Activated CD8-positive, alpha-beta memory T cell treated with anti-CD3 and anti-CD28 coated beads for 1 hour (primary cell): Measurements from ENCODE around the gene ST14.

Experiments
- DNase-seq, 2 donors: peaks; one replicate each; pipeline ENCODE4 v3.0.0-alpha.2; 2020; ENCODE audit warnings: low read depth in 1 of 2; ENCODE audit errors: extremely low read depth in 1 of 2

ST14 gene

DNA sequence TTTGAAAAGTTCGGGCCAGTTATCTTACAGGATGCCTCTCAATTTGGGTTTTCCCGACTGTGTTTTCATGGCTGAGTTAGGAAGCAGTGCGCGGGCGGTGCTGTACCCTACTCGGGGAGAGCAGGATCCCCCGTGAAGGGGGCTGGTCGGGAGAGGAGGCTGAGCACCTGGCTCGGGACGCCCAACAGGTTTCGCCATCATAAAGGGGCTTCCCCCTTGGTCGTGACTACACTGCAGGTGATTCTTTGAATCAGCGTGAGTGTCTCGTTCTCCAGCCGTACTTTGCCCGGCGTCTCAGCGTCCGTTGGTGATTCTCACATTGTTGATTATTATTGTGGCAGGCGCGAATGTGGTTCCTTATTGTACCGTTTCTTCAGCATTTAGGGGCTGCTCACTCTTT, 46.6 kb downstream of the ST14 start:
- no peak for DNase-seq

DNA sequence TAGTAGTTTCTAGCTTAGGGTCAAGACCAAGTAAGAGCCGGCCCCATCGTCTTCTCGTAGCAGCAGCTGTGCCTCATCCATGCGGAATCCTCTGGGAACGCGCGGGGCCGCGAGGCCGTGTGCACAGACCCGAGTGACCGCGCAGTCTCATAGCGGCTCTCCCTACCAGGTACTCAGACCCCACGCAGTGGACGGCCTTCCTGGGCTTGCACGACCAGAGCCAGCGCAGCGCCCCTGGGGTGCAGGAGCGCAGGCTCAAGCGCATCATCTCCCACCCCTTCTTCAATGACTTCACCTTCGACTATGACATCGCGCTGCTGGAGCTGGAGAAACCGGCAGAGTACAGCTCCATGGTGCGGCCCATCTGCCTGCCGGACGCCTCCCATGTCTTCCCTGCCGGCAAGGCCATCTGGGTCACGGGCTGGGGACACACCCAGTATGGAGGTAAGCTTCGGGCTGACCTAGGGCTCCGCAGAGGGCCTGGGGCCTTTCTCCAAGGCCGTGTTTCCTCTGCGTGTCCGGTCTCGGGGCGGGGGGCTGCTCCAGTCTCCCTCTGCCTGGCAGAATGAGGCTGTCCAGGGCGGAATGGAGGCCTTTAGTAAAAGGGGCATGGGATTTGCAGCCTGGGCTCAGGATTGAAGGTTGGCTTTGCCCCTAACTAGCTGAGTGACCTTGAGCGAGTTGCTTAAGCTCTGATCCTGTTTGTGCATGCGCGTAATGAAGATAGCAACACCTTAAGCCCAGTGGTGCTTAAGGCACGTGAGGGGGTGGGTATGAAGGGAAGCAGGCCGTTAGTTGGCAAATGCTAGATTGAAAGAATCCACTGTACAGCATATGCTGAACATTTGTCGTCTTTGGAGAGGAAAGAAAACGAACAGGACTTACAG, 48.9 kb downstream of the ST14 start:
- DNase-seq, result no peak

DNA sequence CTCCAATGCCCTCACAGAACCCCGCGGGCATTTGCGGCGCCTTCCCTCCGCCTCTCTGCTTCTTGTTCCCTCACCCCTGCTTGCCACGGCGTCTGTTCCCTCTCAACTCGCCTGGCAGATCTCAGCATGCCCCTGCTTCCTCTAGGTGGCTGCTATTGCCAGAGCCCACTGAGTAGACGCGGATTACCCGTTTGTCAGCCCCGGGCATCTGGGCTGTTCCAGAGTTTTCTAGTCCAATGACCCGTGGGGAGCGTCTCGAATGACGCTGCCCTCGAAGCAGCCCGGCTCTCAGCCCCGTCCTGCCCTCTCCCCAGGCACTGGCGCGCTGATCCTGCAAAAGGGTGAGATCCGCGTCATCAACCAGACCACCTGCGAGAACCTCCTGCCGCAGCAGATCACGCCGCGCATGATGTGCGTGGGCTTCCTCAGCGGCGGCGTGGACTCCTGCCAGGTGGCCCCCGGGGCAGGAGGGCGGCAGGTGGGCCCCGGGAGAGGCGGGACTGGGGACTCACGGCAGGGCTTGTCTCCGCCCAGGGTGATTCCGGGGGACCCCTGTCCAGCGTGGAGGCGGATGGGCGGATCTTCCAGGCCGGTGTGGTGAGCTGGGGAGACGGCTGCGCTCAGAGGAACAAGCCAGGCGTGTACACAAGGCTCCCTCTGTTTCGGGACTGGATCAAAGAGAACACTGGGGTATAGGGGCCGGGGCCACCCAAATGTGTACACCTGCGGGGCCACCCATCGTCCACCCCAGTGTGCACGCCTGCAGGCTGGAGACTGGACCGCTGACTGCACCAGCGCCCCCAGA, 49.7 kb downstream of the ST14 start:
- DNase-seq, result no peak

DNA sequence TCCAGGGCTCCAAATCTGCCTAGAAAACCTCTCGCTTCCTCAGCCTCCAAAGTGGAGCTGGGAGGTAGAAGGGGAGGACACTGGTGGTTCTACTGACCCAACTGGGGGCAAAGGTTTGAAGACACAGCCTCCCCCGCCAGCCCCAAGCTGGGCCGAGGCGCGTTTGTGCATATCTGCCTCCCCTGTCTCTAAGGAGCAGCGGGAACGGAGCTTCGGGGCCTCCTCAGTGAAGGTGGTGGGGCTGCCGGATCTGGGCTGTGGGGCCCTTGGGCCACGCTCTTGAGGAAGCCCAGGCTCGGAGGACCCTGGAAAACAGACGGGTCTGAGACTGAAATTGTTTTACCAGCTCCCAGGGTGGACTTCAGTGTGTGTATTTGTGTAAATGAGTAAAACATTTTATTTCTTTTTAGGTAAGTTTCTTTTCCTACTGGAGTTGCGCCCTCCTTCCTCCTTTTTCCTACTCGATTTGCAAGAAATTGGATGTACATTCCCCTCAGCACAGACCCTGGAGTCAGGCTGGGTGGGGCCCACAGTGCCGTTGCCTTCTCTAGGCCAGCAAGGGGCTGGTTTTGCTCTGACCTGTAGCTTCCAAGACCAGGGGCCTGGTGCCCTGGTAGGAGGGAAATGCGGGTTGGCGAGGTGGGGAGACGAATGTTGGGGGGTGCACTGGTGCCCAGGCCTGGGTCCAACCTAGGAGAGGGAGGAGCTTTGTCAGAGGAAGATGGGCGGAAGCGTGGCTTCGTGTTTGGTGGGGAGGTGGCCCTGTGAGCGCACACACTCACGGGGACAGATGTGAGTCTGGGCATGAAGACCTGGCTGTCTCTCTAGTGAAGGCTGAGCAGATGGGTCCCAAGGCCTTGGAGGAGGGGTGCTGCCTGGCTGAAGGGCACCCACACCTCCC, 50.6 kb downstream of the ST14 start:
- no peak for DNase-seq

DNA sequence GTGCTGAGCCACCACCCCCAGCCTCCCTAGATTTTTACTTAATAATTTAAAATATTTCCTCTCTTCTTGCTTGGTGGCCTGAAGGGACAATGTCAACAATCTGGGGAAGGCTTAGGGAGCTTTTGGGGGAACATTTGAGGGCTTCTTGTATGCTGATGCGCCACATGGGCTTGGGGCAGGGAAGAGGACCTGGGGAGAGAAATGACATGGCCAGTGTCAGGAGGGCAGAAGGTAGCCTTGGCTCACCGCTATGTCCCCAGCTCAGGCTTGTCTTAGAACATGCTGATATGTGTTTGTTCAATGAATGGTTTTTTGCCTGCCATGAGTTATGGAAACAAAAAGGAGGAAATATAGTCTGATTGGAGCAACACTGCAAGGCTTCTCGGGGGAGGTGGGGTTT, 51.6 kb downstream of the ST14 start:
- DNase-seq, result no peak

DNA sequence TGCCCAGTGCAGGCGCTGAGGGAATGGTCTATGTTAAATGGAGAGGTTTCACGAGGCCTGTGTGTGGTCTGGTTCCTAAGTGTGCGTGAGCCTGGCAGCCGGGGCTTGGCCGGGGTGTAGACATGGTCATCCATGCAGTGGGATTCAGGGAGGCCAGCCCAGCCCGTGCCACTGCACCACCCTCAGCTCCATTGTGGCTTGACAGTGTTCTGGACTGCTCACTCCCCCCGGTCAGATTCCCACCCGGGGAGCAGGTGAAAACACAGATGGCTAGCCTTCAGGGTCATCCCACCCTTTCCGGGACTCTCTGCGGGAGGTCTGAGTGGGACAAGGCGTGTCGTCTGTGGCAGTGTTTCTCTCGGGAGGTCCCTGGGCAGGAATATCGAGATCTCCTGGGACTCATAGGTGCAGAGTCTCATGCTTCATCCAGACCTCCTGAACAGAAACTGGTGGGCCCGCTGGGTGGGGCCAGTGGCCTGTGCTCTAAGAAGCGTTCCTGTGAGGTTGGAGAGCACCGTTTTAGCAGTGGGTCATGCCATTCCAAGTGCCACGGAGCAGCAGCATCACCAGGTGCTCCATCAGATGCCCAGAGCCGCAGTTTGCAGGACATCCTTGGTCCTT, 52.3 kb downstream of the ST14 start:
- DNase-seq, result no peak

DNA sequence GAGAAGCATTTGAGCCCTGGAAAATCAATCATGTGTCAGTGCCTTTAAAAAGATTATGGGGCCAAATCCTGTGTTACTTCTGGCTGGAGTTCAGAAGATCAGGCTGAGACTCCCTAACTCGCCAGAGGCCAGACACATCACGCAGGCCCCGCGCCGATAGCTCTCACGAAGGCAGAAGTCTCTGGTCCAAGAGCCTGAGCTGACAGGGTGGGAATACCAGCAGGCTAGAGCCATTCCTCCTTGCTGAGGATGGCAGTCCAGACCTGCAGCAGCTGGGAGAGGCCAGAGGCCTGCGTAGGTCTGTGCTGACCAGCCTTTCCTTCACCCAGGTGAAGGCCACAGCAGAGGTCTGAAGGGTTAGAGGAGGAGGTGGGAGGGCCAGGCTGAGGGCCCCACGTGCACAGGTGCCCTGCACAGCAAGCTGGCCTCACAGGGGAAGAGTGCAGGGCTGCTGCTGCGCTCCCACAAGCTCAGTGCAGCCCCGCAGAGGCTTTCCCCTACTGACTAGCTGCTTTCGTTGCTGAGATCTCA, 52.9 kb downstream of the ST14 start:
- no peak for DNase-seq

DNA sequence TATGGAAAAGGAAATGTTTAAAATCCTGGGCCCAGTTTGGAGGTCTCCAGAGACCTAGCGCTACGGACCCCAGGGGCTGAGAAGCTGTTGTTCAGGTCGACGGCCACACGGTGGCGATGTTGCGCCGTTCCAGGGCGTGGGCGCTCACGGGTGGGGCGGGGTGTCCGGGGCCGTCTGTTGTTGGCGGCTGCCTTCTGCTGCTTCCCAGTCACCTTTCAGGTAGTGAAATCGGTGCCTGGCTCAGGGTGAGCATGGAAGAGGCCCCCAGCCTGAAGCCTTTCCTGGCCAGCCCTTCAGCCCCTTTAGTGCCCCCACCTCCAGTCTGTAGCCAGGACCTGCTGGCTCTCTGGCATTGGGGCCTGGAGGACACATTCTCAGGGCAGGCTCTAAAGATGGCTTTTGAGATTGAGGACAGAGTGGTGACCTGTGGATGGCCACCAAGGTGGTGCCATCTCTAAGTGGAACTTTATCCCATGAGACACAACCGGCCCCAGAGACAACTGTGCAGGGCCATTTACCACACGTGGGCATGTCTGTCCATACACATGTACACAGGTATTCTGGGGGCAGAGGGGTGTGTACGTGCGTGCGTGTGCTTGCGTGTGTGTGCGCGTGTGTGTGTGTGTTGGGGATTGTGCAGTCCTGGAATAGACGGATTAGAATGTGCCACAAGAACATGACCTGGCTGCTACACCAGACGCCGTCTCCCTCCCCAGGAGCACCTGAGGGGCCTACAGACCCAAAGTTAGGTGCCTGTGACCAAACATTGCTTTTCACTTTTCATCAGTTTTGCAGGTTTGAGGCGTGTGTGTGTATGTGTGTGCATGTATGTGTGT, 53.8 kb downstream of the ST14 start:
- peak; percentile 21 to 62 for DNase-seq

DNA sequence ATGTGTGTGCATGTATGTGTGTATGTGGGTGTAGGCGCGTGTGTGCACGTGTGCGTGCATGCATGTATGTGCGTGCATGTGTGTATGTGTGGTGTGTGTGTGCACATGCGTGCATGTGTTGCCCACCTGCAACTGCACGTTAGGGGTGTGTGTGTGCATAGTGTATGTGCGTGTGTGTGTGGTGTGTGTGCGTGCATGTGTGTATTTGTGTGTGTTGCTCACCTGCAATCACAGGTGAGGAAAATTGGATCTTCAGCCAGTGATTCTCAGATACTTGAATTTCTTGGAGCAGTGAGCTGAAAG, 54.3 kb downstream of the ST14 start:
- no peak for DNase-seq

DNA sequence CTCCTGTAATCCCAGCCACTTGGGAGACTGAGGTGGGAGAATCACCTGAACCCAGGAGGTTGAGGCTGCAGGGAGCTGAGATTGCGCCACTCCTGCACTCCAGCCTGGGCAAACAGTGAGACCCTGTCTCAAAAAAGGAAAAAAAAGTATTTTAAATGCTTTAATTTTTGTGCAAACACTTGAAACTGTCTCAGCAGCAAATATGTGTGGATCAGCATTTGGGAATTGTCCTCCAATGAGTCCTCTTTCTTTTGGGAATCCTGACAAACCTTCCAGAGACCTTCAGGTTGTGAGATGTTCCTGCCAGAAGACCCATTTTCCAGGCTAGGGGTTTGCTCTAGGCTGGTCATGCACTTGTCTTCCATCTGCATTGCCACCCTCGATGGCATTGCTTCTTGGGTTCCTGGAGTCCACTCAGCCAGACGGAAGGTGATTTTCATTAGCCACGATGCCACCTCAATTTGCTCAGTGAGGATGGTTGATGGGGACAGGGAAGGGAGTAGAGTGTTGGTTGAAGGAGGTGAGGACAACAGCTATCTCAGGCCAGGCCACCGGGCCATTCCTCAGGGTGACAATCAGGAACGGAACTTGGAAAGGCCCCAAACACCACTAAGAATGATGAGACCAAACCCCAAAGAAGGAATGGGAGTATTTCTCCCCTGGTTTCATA, 55.4 kb downstream of the ST14 start:
- no peak for DNase-seq

DNA sequence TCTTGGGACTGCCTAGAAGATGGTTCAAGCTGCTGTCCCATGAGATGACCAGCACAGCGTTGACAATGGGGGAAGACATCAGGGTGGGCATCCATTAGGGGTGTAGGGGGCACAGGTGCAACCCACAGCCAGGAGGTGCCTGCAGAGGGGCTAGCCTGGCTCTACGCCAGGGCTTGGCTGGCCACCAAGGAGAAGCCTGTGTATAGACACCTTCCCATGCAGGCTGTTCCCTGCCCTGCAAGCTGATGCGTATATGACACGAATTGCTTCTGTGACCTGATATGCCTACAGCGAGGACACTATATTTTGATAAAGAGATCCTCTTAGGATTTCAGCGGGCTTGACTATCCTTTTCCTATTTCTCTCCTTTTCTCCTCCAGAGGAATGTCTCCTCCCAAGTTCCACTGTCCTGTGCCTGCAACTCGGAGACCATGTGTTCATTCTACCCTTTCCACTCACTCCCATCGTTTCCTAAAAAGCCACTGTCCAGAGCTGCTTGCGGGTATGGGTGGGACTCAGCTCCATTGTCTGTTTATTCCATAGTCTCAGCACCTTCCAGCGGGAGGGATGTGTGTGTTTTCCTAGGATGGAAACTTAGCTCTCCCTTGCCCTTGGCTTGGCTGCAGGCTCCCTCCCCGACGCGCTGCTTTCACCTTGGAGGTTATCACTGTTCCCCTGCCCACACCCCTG, 56.1 kb downstream of the ST14 start:
- no peak for DNase-seq

DNA sequence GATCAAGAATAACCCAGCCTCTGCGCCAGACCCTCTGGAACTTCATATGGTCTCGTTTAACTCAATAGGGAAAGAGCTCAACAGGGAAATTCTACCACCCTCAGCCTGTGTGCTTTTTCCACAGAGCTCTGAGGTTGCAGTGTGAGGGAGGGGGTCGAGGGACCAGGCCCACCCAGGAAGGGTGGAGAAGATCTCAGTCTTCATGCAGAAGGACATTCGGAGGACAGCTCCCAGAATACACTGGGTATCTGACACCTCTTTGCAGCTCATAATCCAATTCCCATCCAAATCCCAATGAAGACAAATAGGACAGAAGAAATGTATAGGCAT, 56.6 kb downstream of the ST14 start:
- no peak for DNase-seq

DNA sequence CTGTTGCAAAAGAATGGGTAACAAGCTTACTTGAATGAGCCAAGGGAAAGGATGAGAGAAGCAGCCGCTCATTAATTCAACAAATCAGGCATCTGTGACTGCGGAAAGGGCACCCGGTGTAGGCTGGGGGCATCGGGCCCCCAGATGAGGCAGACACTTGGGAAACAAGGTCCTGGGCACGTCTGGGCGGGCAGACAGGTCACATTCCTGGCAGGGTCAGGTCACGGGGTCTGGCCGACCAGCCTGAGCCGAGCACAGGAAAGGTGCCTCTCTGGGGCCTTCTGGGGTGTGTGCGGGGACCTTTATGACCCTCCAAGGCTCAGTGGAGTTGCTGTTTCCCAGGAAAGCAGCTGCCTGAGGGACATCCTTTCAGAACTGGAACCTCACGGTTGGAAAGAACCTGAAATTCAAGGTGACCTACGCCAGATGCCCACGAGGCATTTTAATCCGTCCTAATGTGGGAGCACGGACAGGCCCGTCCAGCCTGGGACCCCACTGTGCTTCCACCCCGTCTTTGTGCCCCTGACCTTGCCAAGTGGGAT, 57.1 kb downstream of the ST14 start:
- no peak for DNase-seq

DNA sequence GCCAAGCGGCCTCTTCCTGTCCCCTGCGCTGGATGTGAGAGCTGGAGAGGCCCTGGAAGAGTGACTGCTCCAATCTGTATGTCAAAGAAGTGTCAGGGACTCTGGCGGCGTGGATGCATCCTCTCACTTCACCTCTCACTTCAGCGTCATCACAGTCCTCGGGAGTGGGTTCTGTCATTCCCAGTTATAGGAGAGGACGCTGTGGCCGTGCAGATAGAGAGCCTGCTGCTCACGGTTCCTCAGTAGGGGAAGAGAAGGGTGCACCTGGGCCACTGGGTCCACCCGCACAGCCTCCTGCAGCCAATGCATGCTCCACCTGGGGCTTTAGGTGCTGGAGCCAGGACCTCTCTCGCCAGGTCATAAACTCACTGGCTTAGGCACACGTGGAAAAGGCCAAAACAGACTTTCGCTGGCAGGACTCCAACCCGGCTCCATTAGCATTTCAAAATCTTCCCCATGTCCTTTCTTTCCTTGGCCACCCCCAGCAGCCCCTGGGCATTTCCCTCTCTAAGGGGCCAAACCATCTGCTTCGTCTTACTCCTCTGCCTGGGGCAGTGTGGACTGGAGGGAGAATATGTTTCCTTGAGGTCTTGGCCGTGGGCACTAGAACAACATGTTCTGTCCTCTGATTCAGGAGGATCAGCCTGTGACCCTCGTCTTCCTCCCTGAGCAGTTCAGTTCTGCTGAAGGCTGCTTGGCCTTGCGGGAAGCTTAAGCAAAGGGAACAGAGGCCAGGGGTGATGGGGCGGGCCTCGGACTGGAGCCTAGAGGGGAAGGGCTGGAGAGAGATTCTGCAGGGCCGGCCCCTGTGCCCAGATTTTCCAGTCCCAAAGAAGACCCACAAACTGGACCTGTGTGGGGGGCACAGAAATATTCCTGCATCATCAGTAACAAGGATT, 57.8 kb downstream of the ST14 start:
- DNase-seq, result no peak

DNA sequence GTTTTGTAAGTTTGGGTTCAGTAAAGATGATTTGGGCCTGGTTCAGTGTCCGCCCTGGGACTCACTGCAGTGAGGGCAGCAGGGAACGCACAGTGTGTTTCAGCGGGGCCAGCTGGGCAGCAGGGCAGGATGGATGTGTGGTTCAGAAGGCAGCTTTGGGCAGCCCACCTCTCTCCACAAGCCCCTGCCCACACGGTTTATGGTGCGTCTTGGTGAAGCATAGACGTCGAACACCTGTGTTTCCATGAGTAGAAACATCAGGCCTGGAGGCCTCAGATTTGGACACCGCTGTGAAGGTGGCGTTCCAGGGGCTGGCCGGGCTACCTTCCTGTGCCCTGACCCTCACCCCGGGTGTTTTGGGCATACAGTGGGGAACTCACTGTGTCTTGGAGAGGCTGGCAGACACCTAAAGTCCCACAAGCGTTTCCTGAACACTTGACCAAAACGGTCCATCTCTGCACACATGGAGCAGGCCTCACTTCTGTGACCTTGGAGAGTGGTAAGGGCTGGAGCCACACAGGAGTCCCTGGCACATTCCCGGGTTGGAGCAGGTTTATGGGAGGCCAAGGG, 59.0 kb downstream of the ST14 start:
- DNase-seq, result no peak

DNA sequence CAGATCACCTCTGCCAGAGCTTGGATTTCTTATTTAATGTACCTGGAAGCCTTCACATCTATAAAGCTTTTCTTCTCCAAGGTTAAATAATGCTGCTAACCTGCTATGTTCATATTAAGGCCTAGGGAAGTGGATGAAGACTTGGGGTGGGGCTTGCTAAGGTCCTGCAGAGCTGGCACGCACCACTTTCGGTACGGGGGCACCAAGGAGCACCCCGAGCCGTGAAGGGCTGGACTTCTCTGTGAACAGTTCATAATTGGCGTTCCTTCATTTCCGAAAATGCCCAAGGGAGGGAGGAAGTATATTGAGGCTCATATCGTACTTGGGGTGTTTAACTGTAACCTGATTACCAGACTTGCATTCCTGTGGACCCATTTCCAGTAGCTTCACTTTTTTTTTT, 59.6 kb downstream of the ST14 start:
- no peak for DNase-seq
